Stomach (tissue), 9 donors: ENCODE data around the gene DCC. TPM values are rescaled to one million over a fixed set of nuclear protein-coding genes. Genes with fewer than 3 reads are reported as not detected.

Experiments
- DNase-seq, 2 donors: peaks; one replicate each; pipeline versions ENCODE4 v3.0.0 to v3.0.0-alpha.2; 2013 to 2019
- H3K27ac ChIP-seq, 5 donors: fragments of 200-600 bp in 4 of 5; sonication (generic) in 4 of 5; one replicate each; pipeline ENCODE4 v1.5.1; 2013 to 2019; ENCODE audit warnings: mild to moderate bottlenecking in 1 of 5, moderate library complexity in 1 of 5
- H3K27me3 ChIP-seq, 3 donors: fragments of 200-600 bp; sonication (generic); one replicate each; pipeline ENCODE4 v1.5.1; 2017 to 2019; ENCODE audit warnings: mixed run types in 1 of 3
- H3K36me3 ChIP-seq, 4 donors: fragments of 200-600 bp; sonication (generic); 1 replicate in 3 of 4; 2 replicates in 1 of 4; pipeline ENCODE4 v1.5.1; 2016 to 2019
- H3K4me1 ChIP-seq, 4 donors: fragments of 200-600 bp; sonication (generic); one replicate each; pipeline ENCODE4 v1.5.1; 2016 to 2019
- H3K4me3 ChIP-seq, 4 donors: fragments of 200-600 bp; sonication (generic) in 3 of 4; one replicate each; pipeline ENCODE4 v1.5.1; 2016 to 2019; ENCODE audit warnings: mild to moderate bottlenecking in 1 of 4
- H3K9me3 ChIP-seq, 4 donors: fragments of 200-600 bp; sonication (generic); one replicate each; pipeline ENCODE4 v1.5.1; 2016 to 2019
- CTCF ChIP-seq, 7 experiments: fragments of 450-650 bp in 4 of 7; fragments of 200-600 bp in 3 of 7; sonication (generic) in 3 of 7; IDR thresholded peaks; one replicate each; pipeline ENCODE4 v1.5.1; 2016 to 2019; ENCODE audit warnings: antibody characterized with exemption in 7 of 7, control low read depth in 2 of 7, mild to moderate bottlenecking in 1 of 7
- EP300 ChIP-seq: sonication (generic); formaldehyde crosslinking; IDR thresholded peaks from one replicate; pipeline ENCODE4 v1.6.1; 2017; ENCODE audit warnings: antibody characterized with exemption
- POLR2A ChIP-seq, 4 donors: fragments of 450-650 bp; IDR thresholded peaks; one replicate each; pipeline ENCODE4 v1.6.1; 2016; ENCODE audit warnings: antibody characterized with exemption in 4 of 4, control low read depth in 2 of 4, mild to moderate bottlenecking in 1 of 4, moderate library complexity in 1 of 4
- POLR2AphosphoS5 ChIP-seq, 3 donors: sonication (generic); formaldehyde crosslinking; IDR thresholded peaks; one replicate each; pipeline ENCODE4 v1.6.1; 2016; ENCODE audit warnings: antibody characterized with exemption in 3 of 3
- WGBS, 5 donors: extraction: QIAGEN DNeasy Blood & Tissue Kit in 3 of 5; methylation state at CpG; one replicate each; pipeline versions ENCODE4 v1.1.5 to v1.1.7; 2013 to 2018; 5-methylcytosine and 5-hydroxymethylcytosine counted together
- intact Hi-C: fragments of 100-400 bp; cut with DNase I; formaldehyde crosslinking; loops from one replicate; pipeline ENCODE4 v1.15.1; 2023; ENCODE audit warnings: low total_unique reads
- polyA plus RNA-seq, 3 donors: library from polyadenylated mRNA; stranded (reverse); fragments of 200-250 nt; gene quantifications; one replicate each; pipeline ENCODE4 v1.2.3, GENCODE V29; 2013
- total RNA-seq, 5 donors: library from RNA; depleted of rRNA; stranded (reverse); fragments of >200 nt; gene quantifications; one replicate each; pipeline versions ENCODE4 v1.1.0 to v1.2.3, GENCODE V29; 2014 to 2016
- donor health status: healthy with polysubstance abuse.
- donor health status: Bipolar disorder and iron deficiency.
- donor health status: healthy.

DCC gene
- total and polyA plus RNA-seq, 8 donors, result 0.58 to 1.7 TPM; not detected in 6

GRCh38 chr18:53526101-53526870, 1186.3 kb downstream of the DCC start:
- Histone ChIP-seq H3K4me1 (no peaks in the 10 kb centered on the region), H3K27me3 (no peaks in the 10 kb centered on the region), H3K27ac (no peak overlapping the region), H3K9me3 (no peaks in the 10 kb centered on the region), H3K36me3 (no peaks in the 10 kb centered on the region), H3K4me3 (no peak overlapping the region)
- 72 to 88% (median 76%) methylated on average over 4 of the region's 4 CpGs for WGBS, 5 donors
- TF ChIP-seq CTCF (IDR thresholded peaks at IDR 0.05), result no peak
- TF ChIP-seq POLR2AphosphoS5 (IDR thresholded peaks at IDR 0.05), result no peak
- TF ChIP-seq EP300, result no peak
- TF ChIP-seq POLR2A (IDR thresholded peaks at IDR 0.05), result no peak
- intact Hi-C loops, result no loop called here
- peak in 1 of 2 donors; percentile 20 for DNase-seq

- no peak overlapping the region for H3K4me3 ChIP-seq
- intact Hi-C loops, result no loop called here
- H3K4me1 ChIP-seq, result no peaks in the 10 kb centered on the region
- H3K27ac ChIP-seq, result no peak overlapping the region
- DNase-seq, result no peak
- H3K27me3 ChIP-seq, result no peaks in the 10 kb centered on the region
- no peak for TF ChIP-seq CTCF (IDR thresholded peaks at IDR 0.05)
- TF ChIP-seq POLR2A (IDR thresholded peaks at IDR 0.05), result no peak
- TF ChIP-seq POLR2AphosphoS5 (IDR thresholded peaks at IDR 0.05), result no peak
- no peak for TF ChIP-seq EP300
- H3K9me3 ChIP-seq, result no peaks in the 10 kb centered on the region
- H3K36me3 ChIP-seq, result no peaks in the 10 kb centered on the region
- WGBS, 5 donors, result 70 to 93% (median 88%) methylated on average over 2 of the region's 2 CpGs
These were observed 1187.4 kb downstream of the DCC start for GRCh38 chr18:53527365-53527764.

GRCh38 chr18:53531187-53531586, 1191.2 kb downstream of the DCC start:
- no peaks in the 10 kb centered on the region for H3K36me3 ChIP-seq
- H3K9me3 ChIP-seq, result no peaks in the 10 kb centered on the region
- DNase-seq, result peak in 1 of 2 donors; percentile 4
- intact Hi-C loops, result no loop called here
- no peak overlapping the region for H3K27ac ChIP-seq
- no peaks in the 10 kb centered on the region for H3K27me3 ChIP-seq
- H3K4me3 ChIP-seq, result no peak overlapping the region
- TF ChIP-seq POLR2AphosphoS5 (IDR thresholded peaks at IDR 0.05) (no peak), EP300 (no peak), POLR2A (IDR thresholded peaks at IDR 0.05) (no peak)
- H3K4me1 ChIP-seq, result no peaks in the 10 kb centered on the region

GRCh38 chr18:53531896-53532295, 1191.9 kb downstream of the DCC start:
- TF ChIP-seq CTCF (IDR thresholded peaks at IDR 0.05) (no peak), POLR2AphosphoS5 (IDR thresholded peaks at IDR 0.05) (no peak), POLR2A (IDR thresholded peaks at IDR 0.05) (no peak), EP300 (no peak)
- intact Hi-C loops, result no loop called here
- no peaks in the 10 kb centered on the region for H3K27me3 ChIP-seq

GRCh38 chr18:53534203-53534602, 1194.2 kb downstream of the DCC start:
- H3K4me3 ChIP-seq, result no peak overlapping the region
- H3K4me1 ChIP-seq, result no peaks in the 10 kb centered on the region
- TF ChIP-seq EP300, result no peak
- no peak for TF ChIP-seq CTCF (IDR thresholded peaks at IDR 0.05)
- no peak for TF ChIP-seq POLR2A (IDR thresholded peaks at IDR 0.05)
- no peak for TF ChIP-seq POLR2AphosphoS5 (IDR thresholded peaks at IDR 0.05)
- H3K27ac ChIP-seq, result no peak overlapping the region
- intact Hi-C loops, result no loop called here
- H3K36me3 ChIP-seq, result no peaks in the 10 kb centered on the region
- no peak for DNase-seq
- no peaks in the 10 kb centered on the region for H3K27me3 ChIP-seq
- 79 to 92% (median 89%) methylated on average over 1 of the region's 1 CpG for WGBS, 5 donors
- H3K9me3 ChIP-seq, result no peaks in the 10 kb centered on the region

More at GRCh38 chr18:53531896-53532295, 1191.9 kb downstream of the DCC start:
- H3K4me3 ChIP-seq, result no peak overlapping the region
- H3K27ac ChIP-seq, result no peak overlapping the region
- H3K4me1 ChIP-seq, result no peaks in the 10 kb centered on the region
- no peaks in the 10 kb centered on the region for H3K36me3 ChIP-seq
- 37 to 59% (median 48%) methylated on average over 1 of the region's 1 CpG for WGBS, 5 donors
- no peak for DNase-seq
- H3K9me3 ChIP-seq, result no peaks in the 10 kb centered on the region
